Measurements from ENCODE around the gene PCNX2.

PCNX2 gene

GRCh38 chr1:233090746-233091494 lies 204.6 kb downstream of the PCNX2 start:
- no peak overlapping the region for H3K23ac ChIP-seq (ENCODE audit: low read length)
- H3K27me3 ChIP-seq (ENCODE audit: insufficient read depth, low read length, poor library complexity), result no peaks in the 10 kb centered on the region
- H3K18ac ChIP-seq (ENCODE audit: low read length), result no peak overlapping the region
- H3K36me3 ChIP-seq (ENCODE audit: control insufficient read depth, insufficient read depth, low read length), result no peaks in the 10 kb centered on the region
- H2AK5ac ChIP-seq (ENCODE audit: low read length), result no peak overlapping the region
- H2BK120ac ChIP-seq (ENCODE audit: low read depth, low read length), result no peak overlapping the region
- H3K4me3 ChIP-seq (ENCODE audit: low read length), result no peak overlapping the region
- no peak overlapping the region for H3K4ac ChIP-seq (ENCODE audit: low read depth, low read length)
- no peak overlapping the region for H2BK15ac ChIP-seq (replicated peaks; ENCODE audit: low read depth)
- H2BK5ac ChIP-seq (ENCODE audit: low read length), result no peak overlapping the region
- no peak overlapping the region for H3K27ac ChIP-seq (ENCODE audit: low read depth, low read length)
- H3K79me1 ChIP-seq (ENCODE audit: low read length), result no peaks in the 10 kb centered on the region
- H3K4me2 ChIP-seq (ENCODE audit: low read length), result no peak overlapping the region
- H3K79me2 ChIP-seq (ENCODE audit: control insufficient read depth, insufficient read depth, low read length), result no peaks in the 10 kb centered on the region
- no peak overlapping the region for H4K5ac ChIP-seq (ENCODE audit: low read length)
- H4K8ac ChIP-seq (ENCODE audit: low read depth, low read length), result no peak overlapping the region
- DNase-seq, result no peak
- WGBS (ENCODE audit: extremely low coverage, insufficient coverage, low lambda C conversion rate), result no CpG with 5 or more reads among the region's 7 CpGs
- H3K9ac ChIP-seq (ENCODE audit: low read length), result no peak overlapping the region
- no peaks in the 10 kb centered on the region for H3K4me1 ChIP-seq (ENCODE audit: control insufficient read depth, low read depth, low read length)
- H3K56ac ChIP-seq (ENCODE audit: low read length), result no peak overlapping the region

DNA sequence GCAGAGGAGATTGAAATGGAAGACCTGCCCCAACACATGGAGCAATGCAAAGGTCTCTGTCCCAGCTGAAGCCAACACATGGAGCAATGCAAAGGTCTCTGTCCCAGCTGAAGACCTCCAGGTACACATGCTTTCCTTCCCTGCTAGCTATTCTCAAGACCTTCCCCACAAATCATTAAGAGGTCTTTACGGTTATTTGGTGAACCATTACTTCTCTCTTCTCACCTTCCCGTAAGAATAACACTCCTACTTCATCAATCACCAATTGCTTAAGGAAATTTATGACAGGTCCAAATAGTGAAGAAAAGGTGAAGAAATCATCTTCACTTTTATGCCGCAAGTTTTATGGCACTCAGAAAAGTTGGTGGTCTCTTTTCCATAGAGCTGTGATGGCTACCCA lies 206.3 kb downstream of the PCNX2 start:
- H3K18ac ChIP-seq (ENCODE audit: low read length), result no peak overlapping the region
- no peaks in the 10 kb centered on the region for H3K79me1 ChIP-seq (ENCODE audit: low read length)
- H3K56ac ChIP-seq (ENCODE audit: low read length), result no peak overlapping the region
- H3K27ac ChIP-seq (ENCODE audit: low read depth, low read length), result no peak overlapping the region
- no peak overlapping the region for H3K23ac ChIP-seq (ENCODE audit: low read length)
- H3K79me2 ChIP-seq (ENCODE audit: control insufficient read depth, insufficient read depth, low read length), result no peaks in the 10 kb centered on the region
- no peak overlapping the region for H3K4me2 ChIP-seq (ENCODE audit: low read length)
- no peaks in the 10 kb centered on the region for H3K27me3 ChIP-seq (ENCODE audit: insufficient read depth, low read length, poor library complexity)
- H2AK5ac ChIP-seq (ENCODE audit: low read length), result no peak overlapping the region
- no peak overlapping the region for H3K4ac ChIP-seq (ENCODE audit: low read depth, low read length)
- H4K8ac ChIP-seq (ENCODE audit: low read depth, low read length), result no peak overlapping the region
- no peaks in the 10 kb centered on the region for H3K36me3 ChIP-seq (ENCODE audit: control insufficient read depth, insufficient read depth, low read length)
- H3K4me3 ChIP-seq (ENCODE audit: low read length), result no peak overlapping the region
- H3K4me1 ChIP-seq (ENCODE audit: control insufficient read depth, low read depth, low read length), result no peaks in the 10 kb centered on the region
- H2BK120ac ChIP-seq (ENCODE audit: low read depth, low read length), result no peak overlapping the region
- DNase-seq, result no peak
- no peak overlapping the region for H2BK15ac ChIP-seq (replicated peaks; ENCODE audit: low read depth)
- WGBS (ENCODE audit: extremely low coverage, insufficient coverage, low lambda C conversion rate), result no CpG with 5 or more reads among the region's 3 CpGs
- no peak overlapping the region for H3K9ac ChIP-seq (ENCODE audit: low read length)
- no peak overlapping the region for H4K5ac ChIP-seq (ENCODE audit: low read length)
- no peak overlapping the region for H2BK5ac ChIP-seq (ENCODE audit: low read length)

GRCh38 chr1:233088613-233089012 lies 206.9 kb downstream of the PCNX2 start:
- Histone ChIP-seq H3K36me3 (ENCODE audit: control insufficient read depth, insufficient read depth, low read length) (no peaks in the 10 kb centered on the region), H2BK120ac (ENCODE audit: low read depth, low read length) (no peak overlapping the region), H3K79me1 (ENCODE audit: low read length) (no peaks in the 10 kb centered on the region), H3K4ac (ENCODE audit: low read depth, low read length) (no peak overlapping the region), H3K4me3 (ENCODE audit: low read length) (no peak overlapping the region), H3K56ac (ENCODE audit: low read length) (no peak overlapping the region), H3K9ac (ENCODE audit: low read length) (no peak overlapping the region), H3K79me2 (ENCODE audit: control insufficient read depth, insufficient read depth, low read length) (no peaks in the 10 kb centered on the region), H4K8ac (ENCODE audit: low read depth, low read length) (no peak overlapping the region), H3K4me2 (ENCODE audit: low read length) (no peak overlapping the region), H2BK15ac (replicated peaks; ENCODE audit: low read depth) (no peak overlapping the region), H3K23ac (ENCODE audit: low read length) (no peak overlapping the region), H3K27me3 (ENCODE audit: insufficient read depth, low read length, poor library complexity) (no peaks in the 10 kb centered on the region), H3K27ac (ENCODE audit: low read depth, low read length) (no peak overlapping the region), H4K5ac (ENCODE audit: low read length) (no peak overlapping the region), H3K4me1 (ENCODE audit: control insufficient read depth, low read depth, low read length) (no peaks in the 10 kb centered on the region), H2AK5ac (ENCODE audit: low read length) (no peak overlapping the region), H3K18ac (ENCODE audit: low read length) (peak overlapping the region; percentile 8), H2BK5ac (ENCODE audit: low read length) (no peak overlapping the region)
- DNase-seq, result no peak
- no CpG with 5 or more reads among the region's 6 CpGs for WGBS (ENCODE audit: extremely low coverage, insufficient coverage, low lambda C conversion rate)

GRCh38 chr1:233086961-233087881 lies 208.3 kb downstream of the PCNX2 start:
- no peak overlapping the region for H4K5ac ChIP-seq (ENCODE audit: low read length)
- no peak overlapping the region for H2BK5ac ChIP-seq (ENCODE audit: low read length)
- H4K8ac ChIP-seq (ENCODE audit: low read depth, low read length), result no peak overlapping the region
- H3K56ac ChIP-seq (ENCODE audit: low read length), result no peak overlapping the region
- no CpG with 5 or more reads among the region's 11 CpGs for WGBS (ENCODE audit: extremely low coverage, insufficient coverage, low lambda C conversion rate)
- H3K4me2 ChIP-seq (ENCODE audit: low read length), result no peak overlapping the region
- H2AK5ac ChIP-seq (ENCODE audit: low read length), result no peak overlapping the region
- no peaks in the 10 kb centered on the region for H3K4me1 ChIP-seq (ENCODE audit: control insufficient read depth, low read depth, low read length)
- no peak overlapping the region for H3K4me3 ChIP-seq (ENCODE audit: low read length)
- H3K18ac ChIP-seq (ENCODE audit: low read length), result no peak overlapping the region
- H3K23ac ChIP-seq (ENCODE audit: low read length), result no peak overlapping the region
- H3K79me1 ChIP-seq (ENCODE audit: low read length), result no peaks in the 10 kb centered on the region
- no peak overlapping the region for H2BK120ac ChIP-seq (ENCODE audit: low read depth, low read length)
- H3K36me3 ChIP-seq (ENCODE audit: control insufficient read depth, insufficient read depth, low read length), result no peaks in the 10 kb centered on the region
- no peaks in the 10 kb centered on the region for H3K27me3 ChIP-seq (ENCODE audit: insufficient read depth, low read length, poor library complexity)
- DNase-seq, result no peak
- no peak overlapping the region for H2BK15ac ChIP-seq (replicated peaks; ENCODE audit: low read depth)
- H3K27ac ChIP-seq (ENCODE audit: low read depth, low read length), result no peak overlapping the region
- no peak overlapping the region for H3K9ac ChIP-seq (ENCODE audit: low read length)
- H3K4ac ChIP-seq (ENCODE audit: low read depth, low read length), result no peak overlapping the region
- no peaks in the 10 kb centered on the region for H3K79me2 ChIP-seq (ENCODE audit: control insufficient read depth, insufficient read depth, low read length)

- Histone ChIP-seq H3K4ac (ENCODE audit: low read depth, low read length) (no peak overlapping the region), H3K27me3 (ENCODE audit: insufficient read depth, low read length, poor library complexity) (no peaks in the 10 kb centered on the region), H3K18ac (ENCODE audit: low read length) (no peak overlapping the region), H3K79me1 (ENCODE audit: low read length) (no peaks in the 10 kb centered on the region), H3K36me3 (ENCODE audit: control insufficient read depth, insufficient read depth, low read length) (no peaks in the 10 kb centered on the region), H2AK5ac (ENCODE audit: low read length) (no peak overlapping the region), H4K8ac (ENCODE audit: low read depth, low read length) (no peak overlapping the region), H3K4me3 (ENCODE audit: low read length) (no peak overlapping the region), H3K4me1 (ENCODE audit: control insufficient read depth, low read depth, low read length) (no peaks in the 10 kb centered on the region), H2BK15ac (replicated peaks; ENCODE audit: low read depth) (no peak overlapping the region), H3K27ac (ENCODE audit: low read depth, low read length) (no peak overlapping the region), H3K79me2 (ENCODE audit: control insufficient read depth, insufficient read depth, low read length) (no peaks in the 10 kb centered on the region), H2BK120ac (ENCODE audit: low read depth, low read length) (no peak overlapping the region), H3K4me2 (ENCODE audit: low read length) (no peak overlapping the region), H4K5ac (ENCODE audit: low read length) (no peak overlapping the region), H3K56ac (ENCODE audit: low read length) (no peak overlapping the region), H3K23ac (ENCODE audit: low read length) (no peak overlapping the region), H2BK5ac (ENCODE audit: low read length) (no peak overlapping the region), H3K9ac (ENCODE audit: low read length) (no peak overlapping the region)
- no peak for DNase-seq
- no CpG with 5 or more reads among the region's 3 CpGs for WGBS (ENCODE audit: extremely low coverage, insufficient coverage, low lambda C conversion rate)
Measured at GRCh38 chr1:233085566-233085965, 210.0 kb downstream of the PCNX2 start.
